Thymus (tissue), 11 donors: ENCODE data around the gene ACTL8. TPM values are rescaled to one million over a fixed set of nuclear protein-coding genes. Genes with fewer than 3 reads are reported as not detected.

ENCODE experiments used
- DNase-seq, 9 donors: peaks; one replicate each; pipeline ENCODE4 v3.0.0-alpha.2; 2013; ENCODE audit warnings: low spot score in 9 of 9, low read depth in 6 of 9, missing footprints in 1 of 9
- H3K27ac ChIP-seq, 2 donors: one replicate each; pipeline ENCODE4 v1.5.1; 2013; ENCODE audit warnings: control low read depth in 1 of 2, low read depth in 1 of 2, low read length in 1 of 2, mild to moderate bottlenecking in 1 of 2, moderate library complexity in 1 of 2
- H3K27me3 ChIP-seq, 2 donors: one replicate each; pipeline ENCODE4 v1.5.1; 2013; ENCODE audit warnings: low read length in 1 of 2; ENCODE audit not compliant: control insufficient read depth in 2 of 2, insufficient read depth in 1 of 2
- H3K36me3 ChIP-seq, 2 donors: one replicate each; pipeline ENCODE4 v1.5.1; 2013; ENCODE audit warnings: low read length in 1 of 2, mild to moderate bottlenecking in 1 of 2, moderate library complexity in 1 of 2; ENCODE audit not compliant: control insufficient read depth in 2 of 2, insufficient read depth in 2 of 2
- H3K4me1 ChIP-seq, 2 donors: one replicate each; pipeline ENCODE4 v1.5.1; 2013; ENCODE audit warnings: low read length in 2 of 2; ENCODE audit not compliant: control insufficient read depth in 2 of 2, insufficient read depth in 2 of 2
- H3K4me3 ChIP-seq, 2 donors: one replicate each; pipeline ENCODE4 v1.5.1; 2013; ENCODE audit warnings: low read length in 2 of 2, control low read depth in 1 of 2, mild to moderate bottlenecking in 1 of 2
- H3K9me3 ChIP-seq, 2 donors: one replicate each; pipeline ENCODE4 v1.5.1; 2013; ENCODE audit warnings: low read length in 1 of 2, mild to moderate bottlenecking in 1 of 2; ENCODE audit not compliant: control insufficient read depth in 2 of 2, insufficient read depth in 1 of 2
- WGBS: extraction: QIAGEN DNeasy Blood & Tissue Kit; methylation state at CpG from one replicate; pipeline ENCODE4 v1.1.7; 2013; 5-methylcytosine and 5-hydroxymethylcytosine counted together
- polyA plus RNA-seq: library from polyadenylated mRNA; stranded (reverse); fragments of 200-250 nt; gene quantifications from one replicate; pipeline ENCODE4 v1.2.3, GENCODE V29; 2013
- total RNA-seq: library from RNA; stranded (reverse); fragments of 120-200 nt; gene quantifications from one replicate; pipeline ENCODE4 v1.2.4, GENCODE V29; 2013
- donor health status: healthy.

ACTL8 gene
- total and polyA plus RNA-seq, 2 donors: 0.28 to 0.71 TPM

DNA sequence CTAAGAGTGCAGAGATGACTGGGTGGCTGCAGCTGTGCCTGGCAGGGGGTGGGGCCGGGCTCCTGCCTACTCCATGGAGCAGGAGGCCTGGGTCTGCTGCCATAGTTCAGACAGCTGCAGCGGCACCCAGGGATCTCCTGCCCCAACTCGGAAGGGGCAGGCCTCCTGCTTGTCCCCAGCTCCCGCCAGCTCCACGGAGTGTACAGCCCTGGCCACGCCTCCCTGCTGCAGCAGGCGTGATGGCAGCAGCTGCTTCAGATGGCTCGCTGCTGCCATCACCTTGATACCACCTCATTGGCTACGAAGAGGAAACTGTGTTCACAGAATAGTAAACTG lies 35.9 kb downstream of the ACTL8 start:
- no peaks in the 10 kb centered on the region for H3K36me3 ChIP-seq
- no peak overlapping the region for H3K27ac ChIP-seq
- H3K4me1 ChIP-seq: no peaks in the 10 kb centered on the region
- WGBS: 82% methylated on average over 9 of the region's 9 CpGs
- no peaks in the 10 kb centered on the region for H3K27me3 ChIP-seq
- no peak for DNase-seq
- H3K4me3 ChIP-seq: no peak overlapping the region
- H3K9me3 ChIP-seq: no peaks in the 10 kb centered on the region

DNA sequence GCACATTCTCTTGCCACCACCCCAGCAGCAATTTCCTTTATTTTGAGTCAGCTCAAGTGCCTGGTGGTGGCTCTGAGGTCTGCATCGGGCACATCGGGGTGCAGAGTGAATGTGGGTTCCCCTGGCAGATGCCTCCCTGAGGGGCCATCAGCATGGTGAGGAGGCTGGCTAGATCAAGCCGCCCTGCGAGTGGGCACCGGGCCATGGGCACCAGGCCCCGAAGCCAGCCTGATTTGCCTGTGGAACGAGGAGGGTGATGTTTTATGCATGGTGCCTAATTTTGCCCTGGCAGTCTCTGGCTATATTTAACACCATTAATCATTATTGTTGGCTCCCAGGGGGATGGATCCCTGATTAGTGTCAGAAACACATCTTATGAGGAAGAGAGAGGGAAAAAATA lies 36.3 kb downstream of the ACTL8 start:
- Histone ChIP-seq H3K36me3 (no peaks in the 10 kb centered on the region), H3K4me3 (no peak overlapping the region), H3K27me3 (no peaks in the 10 kb centered on the region), H3K9me3 (no peaks in the 10 kb centered on the region), H3K27ac (no peak overlapping the region), H3K4me1 (no peaks in the 10 kb centered on the region)
- WGBS: 95% methylated on average over 7 of the region's 7 CpGs
- DNase-seq: no peak

DNA sequence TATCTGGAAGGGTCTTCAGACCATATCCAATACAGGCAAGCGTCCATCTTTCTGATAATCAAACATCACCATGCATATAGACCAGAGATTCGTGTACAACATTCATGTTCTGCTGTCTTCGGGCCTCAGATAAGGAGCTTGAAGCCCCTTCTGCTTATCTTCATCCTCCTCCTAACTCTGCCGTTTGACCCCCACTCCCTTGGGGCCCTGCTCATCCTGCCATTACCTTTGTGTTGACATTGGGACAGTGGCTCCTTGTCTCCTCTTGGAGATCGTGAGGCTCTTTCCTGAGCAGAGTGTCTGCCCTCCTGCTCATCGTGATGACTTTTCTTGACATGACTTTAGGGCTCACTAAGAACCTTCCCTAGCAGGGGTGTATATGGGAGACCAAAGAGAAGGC lies 37.3 kb downstream of the ACTL8 start:
- Histone ChIP-seq H3K4me3 (no peak overlapping the region), H3K36me3 (no peaks in the 10 kb centered on the region), H3K4me1 (no peaks in the 10 kb centered on the region), H3K27ac (no peak overlapping the region), H3K27me3 (no peaks in the 10 kb centered on the region), H3K9me3 (no peaks in the 10 kb centered on the region)
- DNase-seq: no peak
- WGBS: 85% methylated on average over 6 of the region's 6 CpGs

DNA sequence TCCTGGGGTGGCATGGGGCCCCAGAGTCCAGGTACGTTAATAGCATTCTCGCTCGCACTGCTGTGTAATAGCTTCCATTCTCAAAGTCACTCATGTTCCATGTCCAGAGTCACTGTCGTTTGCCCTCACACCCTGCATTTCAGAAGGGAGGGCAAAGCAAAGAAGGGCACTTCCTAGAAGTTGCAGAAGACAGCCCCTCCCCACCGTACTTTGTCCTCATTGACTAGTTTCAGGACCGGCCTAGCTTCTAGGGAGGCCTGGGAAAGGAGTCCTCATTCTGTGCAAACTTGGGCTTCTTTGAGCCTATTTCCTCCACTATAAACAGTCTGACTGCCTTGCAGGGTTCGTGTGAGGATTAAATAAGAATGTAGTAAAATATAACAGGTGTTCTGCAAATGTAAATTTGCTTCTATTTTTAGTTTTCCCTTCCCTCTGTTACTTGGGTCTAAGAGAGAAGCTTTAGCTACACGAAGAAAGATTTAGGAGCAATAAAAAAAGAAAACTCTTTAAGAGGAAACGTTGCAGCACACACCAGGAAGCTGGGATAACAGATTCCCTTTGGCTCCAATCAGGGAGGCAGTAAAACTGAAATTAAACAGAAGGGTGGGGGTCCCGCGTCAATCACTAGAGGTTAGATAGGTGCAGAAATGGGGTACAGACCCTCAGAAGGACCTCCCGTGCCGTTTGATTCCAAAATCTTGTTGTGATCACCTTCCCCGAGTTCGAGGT lies 40.1 kb downstream of the ACTL8 start:
- H3K36me3 ChIP-seq: no peaks in the 10 kb centered on the region
- WGBS: 60% methylated on average over 15 of the region's 15 CpGs
- H3K4me1 ChIP-seq: no peaks in the 10 kb centered on the region
- no peak for DNase-seq
- H3K4me3 ChIP-seq: no peak overlapping the region
- no peaks in the 10 kb centered on the region for H3K9me3 ChIP-seq
- H3K27ac ChIP-seq: no peak overlapping the region
- H3K27me3 ChIP-seq: no peaks in the 10 kb centered on the region

DNA sequence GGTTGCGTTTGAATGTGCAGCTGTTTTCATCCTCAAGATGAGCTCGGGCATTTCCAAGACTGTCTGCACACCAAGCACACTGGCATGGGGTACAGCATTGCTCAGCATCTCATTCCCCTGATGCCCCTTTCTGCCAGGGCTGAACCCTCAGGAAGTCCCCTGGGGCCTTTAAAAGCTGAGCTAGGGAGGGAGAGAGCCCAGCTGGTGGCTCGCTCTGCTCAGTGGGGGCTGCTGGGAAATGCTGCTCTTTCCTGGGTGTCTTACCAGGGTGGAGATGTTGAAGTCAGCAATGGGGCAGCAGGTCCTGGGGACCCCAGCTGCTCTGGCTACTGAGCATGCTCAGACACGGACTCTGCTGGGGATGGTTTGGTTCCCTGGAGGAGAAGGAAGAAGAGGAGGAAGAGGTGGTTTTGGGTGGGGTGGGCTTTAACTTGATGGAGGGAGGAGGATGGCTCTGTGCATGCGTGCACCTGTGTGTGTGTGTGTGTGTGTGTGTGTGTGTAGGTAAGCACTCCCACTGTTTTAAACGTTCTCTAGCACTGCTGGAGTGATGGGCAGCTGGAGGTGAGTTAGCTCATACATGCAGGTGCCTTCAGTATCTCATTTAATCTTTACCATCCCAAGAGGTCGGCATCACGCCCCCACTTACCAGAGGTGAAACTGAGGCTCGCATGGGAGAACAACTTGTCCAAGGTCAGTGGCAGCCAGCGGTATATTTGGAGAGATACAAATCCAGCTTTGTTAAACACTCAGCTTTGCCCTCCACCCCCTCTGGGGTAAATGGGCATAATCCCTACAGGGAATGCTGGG lies 40.9 kb downstream of the ACTL8 start:
- no peak overlapping the region for H3K27ac ChIP-seq
- 73% methylated on average over 10 of the region's 10 CpGs for WGBS
- no peaks in the 10 kb centered on the region for H3K9me3 ChIP-seq
- H3K4me3 ChIP-seq: no peak overlapping the region
- no peaks in the 10 kb centered on the region for H3K27me3 ChIP-seq
- H3K36me3 ChIP-seq: no peaks in the 10 kb centered on the region
- no peaks in the 10 kb centered on the region for H3K4me1 ChIP-seq
- DNase-seq: no peak

DNA sequence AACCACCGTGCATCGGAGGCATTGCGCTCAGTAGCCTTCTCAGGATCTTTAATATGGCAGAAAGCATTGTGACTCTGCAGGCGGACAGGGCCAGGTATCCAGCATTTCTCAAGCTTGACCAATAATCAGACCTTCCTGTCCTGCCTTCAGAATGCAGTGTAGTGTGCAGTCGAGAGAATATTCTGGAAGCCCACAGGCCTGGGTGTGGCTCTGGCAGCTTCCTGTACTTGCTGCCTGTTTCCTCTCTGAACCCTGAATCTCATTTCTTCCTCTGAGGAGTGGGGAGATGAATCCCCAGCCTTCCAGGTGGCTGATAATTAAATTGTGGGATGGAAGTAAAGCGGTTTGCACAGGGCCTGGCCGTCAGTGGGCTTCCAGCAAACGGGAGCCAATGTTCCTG lies 42.3 kb downstream of the ACTL8 start:
- H3K4me1 ChIP-seq: no peaks in the 10 kb centered on the region
- H3K27ac ChIP-seq: no peak overlapping the region
- DNase-seq: no peak
- no peaks in the 10 kb centered on the region for H3K9me3 ChIP-seq
- no peaks in the 10 kb centered on the region for H3K27me3 ChIP-seq
- 81% methylated on average over 8 of the region's 8 CpGs for WGBS
- H3K4me3 ChIP-seq: no peak overlapping the region
- no peaks in the 10 kb centered on the region for H3K36me3 ChIP-seq

DNA sequence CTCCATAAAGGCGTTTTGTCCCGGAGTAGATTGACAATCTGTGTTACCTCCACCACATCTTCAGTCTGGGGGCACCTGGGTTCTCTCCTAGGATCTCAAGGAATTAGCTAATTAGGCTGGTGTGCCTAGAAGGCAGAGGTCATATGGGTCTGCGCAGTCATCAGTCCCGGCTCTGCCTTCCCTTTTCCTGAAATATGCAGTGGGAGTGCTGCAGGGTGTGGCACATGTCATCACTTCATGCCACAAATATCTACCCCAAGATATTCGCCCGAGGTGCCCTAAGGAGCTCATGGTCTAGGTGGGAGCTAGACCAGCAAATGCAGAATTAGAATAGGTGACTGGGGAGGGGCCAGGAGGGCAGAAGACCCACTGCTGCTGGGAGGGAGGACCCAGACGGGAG lies 42.9 kb downstream of the ACTL8 start:
- Histone ChIP-seq H3K4me1 (no peaks in the 10 kb centered on the region), H3K9me3 (no peaks in the 10 kb centered on the region), H3K27ac (no peak overlapping the region), H3K27me3 (no peaks in the 10 kb centered on the region), H3K4me3 (no peak overlapping the region), H3K36me3 (no peaks in the 10 kb centered on the region)
- no peak for DNase-seq
- WGBS: 93% methylated on average over 7 of the region's 7 CpGs

DNA sequence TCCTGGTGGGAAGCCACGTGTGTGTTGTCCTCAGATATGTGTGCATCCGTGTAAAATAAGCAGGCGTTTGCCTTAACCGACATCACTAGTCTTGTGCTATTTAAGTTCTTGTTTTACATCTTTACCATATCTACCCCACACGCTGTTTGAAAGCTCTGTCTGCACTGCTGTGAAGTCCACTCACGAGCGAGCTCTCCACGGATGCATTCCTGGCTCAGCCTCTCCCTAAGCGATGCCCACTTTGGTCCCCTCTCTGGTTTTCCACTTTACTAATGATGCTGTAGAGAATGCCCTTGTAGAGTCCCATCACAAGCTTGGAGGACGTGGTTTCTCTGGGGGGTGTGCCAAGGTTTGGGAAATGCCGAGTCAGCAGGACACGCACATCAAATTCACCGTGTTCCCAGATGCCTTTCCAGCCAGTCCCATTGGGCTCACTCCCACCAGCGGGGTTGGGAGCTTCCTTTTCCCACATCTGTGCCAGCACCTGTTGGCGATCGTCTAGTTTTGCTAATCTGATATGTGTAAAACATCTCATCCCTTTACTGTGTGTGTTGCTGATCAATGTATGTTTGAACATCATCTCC lies 43.8 kb downstream of the ACTL8 start:
- Histone ChIP-seq H3K4me3 (no peak overlapping the region), H3K36me3 (no peaks in the 10 kb centered on the region), H3K27me3 (no peaks in the 10 kb centered on the region), H3K27ac (no peak overlapping the region), H3K4me1 (no peaks in the 10 kb centered on the region), H3K9me3 (no peaks in the 10 kb centered on the region)
- WGBS: 90% methylated on average over 16 of the region's 16 CpGs
- no peak for DNase-seq

DNA sequence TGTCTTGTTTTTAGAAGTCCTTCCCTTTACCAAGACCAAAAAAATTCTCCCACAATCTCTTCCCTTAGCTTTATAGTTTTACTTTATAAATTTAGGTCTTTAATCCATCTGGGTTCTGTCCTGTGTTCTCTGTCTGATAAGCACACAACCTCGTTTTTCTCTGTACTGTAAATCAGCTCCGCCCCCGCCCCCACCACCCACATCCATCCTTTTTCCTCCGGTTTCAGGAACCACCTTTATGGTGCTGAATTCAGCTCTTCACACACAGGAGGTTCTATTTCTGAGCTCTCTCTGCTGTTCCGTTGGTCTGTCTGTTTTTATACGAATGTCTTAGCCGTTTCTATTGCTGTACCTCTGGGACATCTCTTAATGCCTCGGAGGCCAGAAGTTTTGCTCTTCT lies 44.5 kb downstream of the ACTL8 start:
- 30% methylated on average over 8 of the region's 8 CpGs for WGBS
- no peak overlapping the region for H3K4me3 ChIP-seq
- no peaks in the 10 kb centered on the region for H3K27me3 ChIP-seq
- H3K36me3 ChIP-seq: no peaks in the 10 kb centered on the region
- no peak overlapping the region for H3K27ac ChIP-seq
- H3K9me3 ChIP-seq: no peaks in the 10 kb centered on the region
- DNase-seq: no peak
- H3K4me1 ChIP-seq: no peaks in the 10 kb centered on the region
